ENCODE results near the gene CARHSP1. TPM values are rescaled to one million over a fixed set of nuclear protein-coding genes. Genes with fewer than 3 reads are reported as not detected.

The CARHSP1 gene
- total RNA-seq, 1 experiment from 2014 or later: 79.7 TPM

- H3K36me3 ChIP-seq (ENCODE audit: control insufficient read depth in 1 of 2, insufficient read depth in 2 of 2, low read length in 2 of 2): no peaks in the 10 kb centered on the region
- POLR2A ChIA-PET: interaction anchor here (1.0 to 1.6 kb wide), 3 partner anchors 10 to 12 kb away, joined by 3 to 8 read pairs (median 3); partner anchors contain the start of gene CARHSP1
Measured at GRCh38 chr16:8880839-8881510, 12.2 kb upstream of the CARHSP1 start.

More at GRCh38 chr16:8880839-8881510, 12.2 kb upstream of the CARHSP1 start:
- CTCF ChIA-PET: interaction anchor here (0.6 to 4.3 kb wide), 12 partner anchors 9 to 1595 kb away, joined by 3 to 38 read pairs (median 4); partner anchors contain the start of gene CARHSP1
- Histone ChIP-seq H3K9me3 (ENCODE audit: control insufficient read depth in 1 of 2, insufficient read depth in 1 of 2, low read depth in 1 of 2, low read length in 2 of 2) (no peaks in the 10 kb centered on the region), H3K27me3 (ENCODE audit: insufficient read depth, low read length) (no peaks in the 10 kb centered on the region), H4K20me1 (ENCODE audit: insufficient read depth) (no peaks in the 10 kb centered on the region), H3K79me2 (ENCODE audit: insufficient read depth, low read length) (no peaks in the 10 kb centered on the region), H3K4me3 (replicated peaks in 1 of 2; ENCODE audit: low read depth in 1 of 2, low read length in 2 of 2) (no peak overlapping the region), H2AFZ (ENCODE audit: low read depth, low read length, poor library complexity, severe bottlenecking) (no peak overlapping the region), H3K9me2 (ENCODE audit: insufficient read depth) (no peaks in the 10 kb centered on the region), H3K4me2 (ENCODE audit: low read length) (no peak overlapping the region), H3K9ac (ENCODE audit: low read length) (no peak overlapping the region), H3K27ac (ENCODE audit: low read depth, low read length) (no peak overlapping the region), H3K4me1 (ENCODE audit: control insufficient read depth in 1 of 2, insufficient read depth in 2 of 2, low read length in 2 of 2) (peaks cover 21 to 43% of the 10 kb centered on the region in 2 experiments)
- BruUV-seq (replicated peaks): no TSS peak
- TF ChIP-seq, protein P1, sequence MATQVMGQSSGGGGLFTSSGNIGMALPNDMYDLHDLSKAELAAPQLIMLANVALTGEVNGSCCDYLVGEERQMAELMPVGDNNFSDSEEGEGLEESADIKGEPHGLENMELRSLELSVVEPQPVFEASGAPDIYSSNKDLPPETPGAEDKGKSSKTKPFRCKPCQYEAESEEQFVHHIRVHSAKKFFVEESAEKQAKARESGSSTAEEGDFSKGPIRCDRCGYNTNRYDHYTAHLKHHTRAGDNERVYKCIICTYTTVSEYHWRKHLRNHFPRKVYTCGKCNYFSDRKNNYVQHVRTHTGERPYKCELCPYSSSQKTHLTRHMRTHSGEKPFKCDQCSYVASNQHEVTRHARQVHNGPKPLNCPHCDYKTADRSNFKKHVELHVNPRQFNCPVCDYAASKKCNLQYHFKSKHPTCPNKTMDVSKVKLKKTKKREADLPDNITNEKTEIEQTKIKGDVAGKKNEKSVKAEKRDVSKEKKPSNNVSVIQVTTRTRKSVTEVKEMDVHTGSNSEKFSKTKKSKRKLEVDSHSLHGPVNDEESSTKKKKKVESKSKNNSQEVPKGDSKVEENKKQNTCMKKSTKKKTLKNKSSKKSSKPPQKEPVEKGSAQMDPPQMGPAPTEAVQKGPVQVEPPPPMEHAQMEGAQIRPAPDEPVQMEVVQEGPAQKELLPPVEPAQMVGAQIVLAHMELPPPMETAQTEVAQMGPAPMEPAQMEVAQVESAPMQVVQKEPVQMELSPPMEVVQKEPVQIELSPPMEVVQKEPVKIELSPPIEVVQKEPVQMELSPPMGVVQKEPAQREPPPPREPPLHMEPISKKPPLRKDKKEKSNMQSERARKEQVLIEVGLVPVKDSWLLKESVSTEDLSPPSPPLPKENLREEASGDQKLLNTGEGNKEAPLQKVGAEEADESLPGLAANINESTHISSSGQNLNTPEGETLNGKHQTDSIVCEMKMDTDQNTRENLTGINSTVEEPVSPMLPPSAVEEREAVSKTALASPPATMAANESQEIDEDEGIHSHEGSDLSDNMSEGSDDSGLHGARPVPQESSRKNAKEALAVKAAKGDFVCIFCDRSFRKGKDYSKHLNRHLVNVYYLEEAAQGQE (IDR thresholded peaks at IDR 0.05; ENCODE audit: low read depth): no peak
- TF ChIP-seq, protein P2, sequence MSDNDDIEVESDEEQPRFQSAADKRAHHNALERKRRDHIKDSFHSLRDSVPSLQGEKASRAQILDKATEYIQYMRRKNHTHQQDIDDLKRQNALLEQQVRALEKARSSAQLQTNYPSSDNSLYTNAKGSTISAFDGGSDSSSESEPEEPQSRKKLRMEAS (IDR thresholded peaks at IDR 0.05): no peak
- TF ChIP-seq CBX3 (IDR thresholded peaks at IDR 0.05; ENCODE audit: low read depth) (no peak), ZFX (IDR thresholded peaks at IDR 0.05) (no peak)
- RAD21 ChIA-PET (ENCODE audit: low non-redundant PET in 1 of 2, low total read pairs in 2 of 2, uncharacterized antibody in 2 of 2, unreplicated experiment in 2 of 2): no interaction called here
- ATAC-seq (no peak), DNase-seq (ENCODE audit: low read depth, low spot score) (no peak)
- intact Hi-C loops (cut with micrococcal nuclease): loop anchor here (1.0 to 2.0 kb wide), 2 partner anchors 220 to 314 kb away; no protein-coding TSS in a partner anchor
